ENCODE results near the gene TMEM61. TPM values are rescaled to one million over a fixed set of nuclear protein-coding genes. Genes with fewer than 3 reads are reported as not detected.
A peak's percentile ranks its signal among the peaks of the same experiment; 100 is the strongest.

Gene TMEM61
- total RNA-seq, 2 experiments from 2014 or later, result not detected

GRCh38 chr1:54996869-54997710 lies 16.7 kb downstream of the TMEM61 start:
- intact Hi-C loops (cut with micrococcal nuclease), result loop anchor here (1.0 kb wide), 2 partner anchors 47 to 52 kb away; no protein-coding TSS in a partner anchor
- ChIA-PET CTCF (interaction anchor here (0.7 to 8.3 kb wide), 13 partner anchors 10 to 944 kb away, joined by 3 to 261 read pairs (median 6); partner anchors contain the start of genes DHCR24 and TCEANC2), POLR2A (interaction anchor here (1.2 kb wide), 1 partner anchor 52 kb away, joined by 4 read pairs; no protein-coding TSS in a partner anchor)
- no peak overlapping the region for H3K4me3 Mint-ChIP-seq
- peaks cover 21% of the 10 kb centered on the region for H3K4me1 Mint-ChIP-seq (ENCODE audit: low read depth)
- no peaks in the 10 kb centered on the region for H3K36me3 Mint-ChIP-seq
- H3K27me3 Mint-ChIP-seq, result peaks cover 30% of the 10 kb centered on the region
- no peak overlapping the region for H3K27ac Mint-ChIP-seq
- H3K9me3 Mint-ChIP-seq, result no peaks in the 10 kb centered on the region
- DNase-seq, result peak; percentile 19

DNA sequence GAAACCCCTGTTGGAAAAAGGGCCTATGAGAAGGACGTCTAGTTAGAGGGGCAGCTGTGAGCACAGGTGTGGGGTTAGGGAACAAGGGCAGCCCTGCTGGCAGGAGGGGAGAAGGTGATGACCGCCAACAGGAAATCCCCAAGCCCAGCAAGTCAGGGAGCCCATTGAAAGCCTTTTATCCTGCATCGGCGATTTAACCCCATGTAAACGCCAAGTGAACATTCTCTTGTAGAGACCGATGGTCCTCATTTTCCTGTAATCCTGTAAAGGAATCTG lies 17.2 kb downstream of the TMEM61 start:
- no peak for DNase-seq
- peaks cover 21% of the 10 kb centered on the region for H3K4me1 Mint-ChIP-seq (ENCODE audit: low read depth)
- H3K36me3 Mint-ChIP-seq, result no peaks in the 10 kb centered on the region
- H3K27ac Mint-ChIP-seq, result no peak overlapping the region
- POLR2A ChIA-PET, result no interaction called here
- peaks cover 30% of the 10 kb centered on the region for H3K27me3 Mint-ChIP-seq
- intact Hi-C loops (cut with micrococcal nuclease), result no loop called here
- no peak overlapping the region for H3K4me3 Mint-ChIP-seq
- no peaks in the 10 kb centered on the region for H3K9me3 Mint-ChIP-seq
- CTCF ChIA-PET, result interaction anchor here (0.7 to 8.3 kb wide), 5 partner anchors 11 to 944 kb away, joined by 3 to 261 read pairs (median 23); partner anchors contain the start of gene TCEANC2

DNA sequence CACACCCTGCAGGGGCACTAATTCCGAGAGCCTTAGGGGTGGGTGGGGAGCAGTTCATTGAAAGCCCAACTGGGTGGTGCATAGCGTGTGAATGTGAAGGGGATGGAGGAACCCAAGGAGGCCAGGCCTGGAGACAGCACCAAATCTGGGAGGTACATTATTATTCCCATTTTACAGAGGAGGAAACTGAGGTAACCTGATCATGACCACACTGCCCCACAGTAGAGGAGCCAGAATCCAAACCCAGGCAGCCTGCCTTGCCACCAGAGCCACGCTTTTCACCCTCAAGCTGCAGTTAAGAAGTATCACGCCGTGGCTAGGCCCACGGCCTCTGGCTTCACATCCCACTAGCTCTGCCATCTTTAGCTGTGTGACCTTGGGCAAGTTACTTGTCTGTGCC lies 17.7 kb downstream of the TMEM61 start:
- no peak for DNase-seq
- peaks cover 30% of the 10 kb centered on the region for H3K27me3 Mint-ChIP-seq
- no peaks in the 10 kb centered on the region for H3K9me3 Mint-ChIP-seq
- no peak overlapping the region for H3K27ac Mint-ChIP-seq
- intact Hi-C loops (cut with micrococcal nuclease), result no loop called here
- no peaks in the 10 kb centered on the region for H3K36me3 Mint-ChIP-seq
- H3K4me3 Mint-ChIP-seq, result no peak overlapping the region
- CTCF ChIA-PET, result interaction anchor here (1.1 to 8.3 kb wide), 3 partner anchors 24 to 49 kb away, joined by 3 to 261 read pairs (median 23); no protein-coding TSS in a partner anchor
- H3K4me1 Mint-ChIP-seq (ENCODE audit: low read depth), result peaks cover 21% of the 10 kb centered on the region
- POLR2A ChIA-PET, result no interaction called here

DNA sequence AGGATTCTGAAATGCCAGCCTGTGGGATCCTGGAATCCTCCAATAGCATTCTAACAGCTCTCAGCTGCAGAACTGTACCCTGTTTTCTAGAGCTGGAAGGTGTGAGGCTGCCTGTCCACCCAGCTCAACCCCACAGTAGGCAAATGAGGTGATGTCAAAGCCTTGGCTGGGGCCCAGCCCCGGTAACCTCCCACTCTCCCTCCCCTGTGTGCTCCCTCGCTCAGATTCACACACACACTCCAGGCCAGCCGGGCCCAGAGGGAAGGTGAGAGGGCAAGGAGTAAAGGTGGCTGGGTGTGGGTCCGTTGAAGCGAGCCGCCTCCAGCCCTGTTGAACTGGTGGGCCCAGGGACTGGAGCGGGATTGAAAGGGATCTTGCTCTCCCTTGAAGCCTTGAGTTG lies 18.2 kb downstream of the TMEM61 start, which contains the start of gene BSND:
Gene BSND (plus strand): TSS at position 257 of the 400 bp plus-strand sequence. CDS start 254 bp downstream, outside the sequence.
- CTCF ChIA-PET, result interaction anchor here (1.1 to 8.3 kb wide), 2 partner anchors 24 to 50 kb away, joined by 3 to 261 read pairs; no protein-coding TSS in a partner anchor
- intact Hi-C loops (cut with micrococcal nuclease), result no loop called here
- Mint-ChIP-seq H3K4me3 (no peak within 1 kb of the TSS), H3K4me1 (ENCODE audit: low read depth) (peaks cover 21% of the 10 kb centered on the region), H3K9me3 (no peaks in the 10 kb centered on the region), H3K27me3 (peaks cover 30% of the 10 kb centered on the region), H3K27ac (no peak within 1 kb of the TSS), H3K36me3 (no peaks in the 10 kb centered on the region)
- DNase-seq, result no peak
- POLR2A ChIA-PET, result no interaction called here

DNA sequence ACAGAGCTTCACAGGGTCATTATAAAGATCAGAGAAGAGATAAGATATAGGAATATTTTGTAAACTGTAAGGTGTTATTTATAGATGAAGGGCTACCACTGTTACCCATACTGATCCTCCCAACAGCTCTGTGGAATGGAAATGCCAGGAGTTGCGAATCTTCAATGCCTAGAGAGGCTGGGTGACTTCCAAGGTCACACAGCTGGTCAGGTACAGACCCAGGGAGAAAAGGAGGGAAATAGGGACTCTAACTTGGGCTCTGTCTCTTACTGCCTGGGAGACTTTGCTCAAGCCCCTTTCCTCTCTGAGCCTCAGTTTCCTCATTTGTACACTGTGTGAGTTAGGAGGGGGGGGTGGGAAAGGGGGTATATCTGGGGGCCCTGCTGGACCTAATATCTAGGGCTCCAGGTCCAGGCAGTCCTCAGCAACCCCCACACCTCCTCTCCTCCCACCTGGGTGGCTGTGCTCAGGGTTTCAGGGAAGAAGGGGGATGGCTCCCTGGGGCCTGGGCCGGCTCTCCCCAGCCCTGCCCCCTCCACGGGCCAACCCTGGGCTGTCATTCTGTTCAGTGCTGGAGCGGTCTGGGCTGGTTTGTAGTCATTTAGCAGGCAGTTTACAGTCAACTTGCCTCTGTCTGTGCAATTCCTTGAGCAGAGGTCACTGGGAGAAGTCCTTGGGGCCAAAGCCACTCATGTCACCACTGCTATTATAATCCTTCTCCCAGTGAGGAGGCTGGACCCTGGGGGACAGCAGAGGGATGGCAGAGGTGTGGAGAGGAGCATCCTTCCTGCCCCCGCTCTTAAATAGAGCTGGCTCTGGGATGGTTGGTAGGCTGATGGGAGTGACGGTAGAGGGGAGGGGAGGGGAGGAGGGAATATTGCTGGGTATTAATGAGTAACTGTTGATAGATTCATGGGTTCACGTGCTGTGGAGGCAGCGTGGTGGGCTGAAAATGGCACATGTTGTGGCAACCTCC lies 20.0 kb downstream of the TMEM61 start:
- no peak overlapping the region for H3K4me3 Mint-ChIP-seq
- no peak for DNase-seq
- intact Hi-C loops (cut with micrococcal nuclease), result no loop called here
- ChIA-PET CTCF (interaction anchor here (0.9 to 1.5 kb wide), 4 partner anchors 22 to 55 kb away, joined by 3 to 5 read pairs (median 4); no protein-coding TSS in a partner anchor), POLR2A (no interaction called here)
- peaks cover 27% of the 10 kb centered on the region for H3K27me3 Mint-ChIP-seq
- H3K36me3 Mint-ChIP-seq, result no peaks in the 10 kb centered on the region
- no peak overlapping the region for H3K27ac Mint-ChIP-seq
- H3K9me3 Mint-ChIP-seq, result no peaks in the 10 kb centered on the region
- peaks cover 18% of the 10 kb centered on the region for H3K4me1 Mint-ChIP-seq (ENCODE audit: low read depth)

- H3K9me3 Mint-ChIP-seq, result no peaks in the 10 kb centered on the region
- H3K4me1 Mint-ChIP-seq (ENCODE audit: low read depth), result peaks cover 8% of the 10 kb centered on the region
- ChIA-PET CTCF (interaction anchor here (1.9 to 2.5 kb wide), 2 partner anchors 51 to 56 kb away, joined by 8 read pairs; no protein-coding TSS in a partner anchor), POLR2A (no interaction called here)
- H3K27me3 Mint-ChIP-seq, result peaks cover 19% of the 10 kb centered on the region
- H3K36me3 Mint-ChIP-seq, result no peaks in the 10 kb centered on the region
- no peak overlapping the region for H3K4me3 Mint-ChIP-seq
- H3K27ac Mint-ChIP-seq, result no peak overlapping the region
- intact Hi-C loops (cut with micrococcal nuclease), result no loop called here
- DNase-seq, result no peak
Measured at GRCh38 chr1:55001311-55001710, 20.9 kb downstream of the TMEM61 start.

DNA sequence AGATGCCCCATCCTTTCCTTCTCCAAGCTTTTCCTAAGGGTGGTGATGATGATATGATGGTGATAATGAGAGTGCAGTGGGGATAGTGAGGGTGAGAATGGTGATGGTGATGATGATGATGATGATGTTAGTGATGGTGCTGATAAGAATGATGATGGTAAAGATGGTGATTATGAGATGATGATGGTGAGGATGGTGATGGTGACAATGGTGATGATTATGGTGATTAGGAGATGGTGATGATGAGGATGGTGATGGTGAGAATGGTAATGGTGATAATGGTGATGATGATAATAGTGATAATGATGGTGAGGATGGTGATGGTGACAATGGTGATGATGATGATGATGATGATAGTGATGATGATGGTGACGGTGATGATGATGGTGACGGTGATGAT lies 22.3 kb downstream of the TMEM61 start:
- Mint-ChIP-seq H3K36me3 (no peaks in the 10 kb centered on the region), H3K4me1 (ENCODE audit: low read depth) (no peaks in the 10 kb centered on the region), H3K27me3 (peaks cover 8% of the 10 kb centered on the region), H3K4me3 (no peak overlapping the region), H3K9me3 (no peaks in the 10 kb centered on the region), H3K27ac (no peak overlapping the region)
- ChIA-PET POLR2A (no interaction called here), CTCF (interaction anchor here (1.9 to 2.5 kb wide), 2 partner anchors 52 to 58 kb away, joined by 8 read pairs; no protein-coding TSS in a partner anchor)
- DNase-seq, result no peak
- intact Hi-C loops (cut with micrococcal nuclease), result no loop called here

- Mint-ChIP-seq H3K4me3 (no peak overlapping the region), H3K4me1 (ENCODE audit: low read depth) (no peaks in the 10 kb centered on the region), H3K9me3 (no peaks in the 10 kb centered on the region), H3K27ac (no peak overlapping the region), H3K27me3 (peaks cover 2% of the 10 kb centered on the region), H3K36me3 (no peaks in the 10 kb centered on the region)
- ChIA-PET CTCF (interaction anchor here (1.2 kb wide), 1 partner anchor 16 kb away, joined by 3 read pairs; no protein-coding TSS in a partner anchor), POLR2A (no interaction called here)
- no peak for DNase-seq
- intact Hi-C loops (cut with micrococcal nuclease), result no loop called here
Measured at GRCh38 chr1:55005351-55006140, 25.1 kb downstream of the TMEM61 start.

GRCh38 chr1:55006931-55007330 lies 26.5 kb downstream of the TMEM61 start:
- H3K27me3 Mint-ChIP-seq, result no peaks in the 10 kb centered on the region
- no peak overlapping the region for H3K27ac Mint-ChIP-seq
- ChIA-PET CTCF (interaction anchor here (1.2 to 2.8 kb wide), 3 partner anchors 15 to 62 kb away, joined by 3 to 10 read pairs (median 4); no protein-coding TSS in a partner anchor), POLR2A (no interaction called here)
- DNase-seq, result no peak
- H3K4me3 Mint-ChIP-seq, result no peak overlapping the region
- intact Hi-C loops (cut with micrococcal nuclease), result no loop called here
- no peaks in the 10 kb centered on the region for H3K9me3 Mint-ChIP-seq
- no peaks in the 10 kb centered on the region for H3K4me1 Mint-ChIP-seq (ENCODE audit: low read depth)
- no peaks in the 10 kb centered on the region for H3K36me3 Mint-ChIP-seq

- DNase-seq, result no peak
- Mint-ChIP-seq H3K27ac (no peak overlapping the region), H3K4me1 (ENCODE audit: low read depth) (no peaks in the 10 kb centered on the region), H3K4me3 (no peak overlapping the region), H3K9me3 (no peaks in the 10 kb centered on the region), H3K36me3 (no peaks in the 10 kb centered on the region), H3K27me3 (no peaks in the 10 kb centered on the region)
- ChIA-PET CTCF (interaction anchor here (1.4 to 2.8 kb wide), 2 partner anchors 15 to 62 kb away, joined by 4 to 10 read pairs; no protein-coding TSS in a partner anchor), POLR2A (no interaction called here)
- intact Hi-C loops (cut with micrococcal nuclease), result no loop called here
Measured at GRCh38 chr1:55007625-55008024, 27.2 kb downstream of the TMEM61 start.

GRCh38 chr1:55010194-55010886 lies 29.9 kb downstream of the TMEM61 start:
- POLR2A ChIA-PET, result no interaction called here
- Mint-ChIP-seq H3K27ac (no peak overlapping the region), H3K36me3 (no peaks in the 10 kb centered on the region), H3K4me1 (ENCODE audit: low read depth) (no peaks in the 10 kb centered on the region), H3K27me3 (peaks cover 4% of the 10 kb centered on the region), H3K4me3 (no peak overlapping the region), H3K9me3 (no peaks in the 10 kb centered on the region)
- no peak for DNase-seq
- intact Hi-C loops (cut with micrococcal nuclease), result no loop called here
- CTCF ChIA-PET, result interaction anchor here (1.2 to 1.6 kb wide), 2 partner anchors 12 to 64 kb away, joined by 3 to 6 read pairs; no protein-coding TSS in a partner anchor
